ENCODE data around the gene TMEM154.

DNA sequence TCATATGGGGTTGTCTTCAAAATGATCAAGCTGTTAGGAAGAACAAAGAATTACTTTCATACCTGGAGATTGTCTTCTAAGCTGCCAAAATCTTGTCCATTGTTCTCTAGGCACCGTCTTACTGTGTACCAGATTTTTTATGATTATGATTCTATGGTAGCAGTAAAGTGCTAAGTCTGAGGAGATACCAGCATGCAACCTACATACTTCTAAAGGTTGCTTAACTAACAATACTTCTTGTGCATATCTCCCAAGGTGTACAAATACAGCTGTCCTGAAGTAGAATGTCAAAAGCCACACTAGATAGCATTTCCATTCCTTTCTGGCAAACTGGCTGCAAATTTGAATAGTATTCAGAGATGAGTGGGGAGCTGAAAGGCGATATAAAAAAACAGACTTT lies 81.3 kb downstream of the TMEM154 start:
- TF ChIP-seq, protein P1, sequence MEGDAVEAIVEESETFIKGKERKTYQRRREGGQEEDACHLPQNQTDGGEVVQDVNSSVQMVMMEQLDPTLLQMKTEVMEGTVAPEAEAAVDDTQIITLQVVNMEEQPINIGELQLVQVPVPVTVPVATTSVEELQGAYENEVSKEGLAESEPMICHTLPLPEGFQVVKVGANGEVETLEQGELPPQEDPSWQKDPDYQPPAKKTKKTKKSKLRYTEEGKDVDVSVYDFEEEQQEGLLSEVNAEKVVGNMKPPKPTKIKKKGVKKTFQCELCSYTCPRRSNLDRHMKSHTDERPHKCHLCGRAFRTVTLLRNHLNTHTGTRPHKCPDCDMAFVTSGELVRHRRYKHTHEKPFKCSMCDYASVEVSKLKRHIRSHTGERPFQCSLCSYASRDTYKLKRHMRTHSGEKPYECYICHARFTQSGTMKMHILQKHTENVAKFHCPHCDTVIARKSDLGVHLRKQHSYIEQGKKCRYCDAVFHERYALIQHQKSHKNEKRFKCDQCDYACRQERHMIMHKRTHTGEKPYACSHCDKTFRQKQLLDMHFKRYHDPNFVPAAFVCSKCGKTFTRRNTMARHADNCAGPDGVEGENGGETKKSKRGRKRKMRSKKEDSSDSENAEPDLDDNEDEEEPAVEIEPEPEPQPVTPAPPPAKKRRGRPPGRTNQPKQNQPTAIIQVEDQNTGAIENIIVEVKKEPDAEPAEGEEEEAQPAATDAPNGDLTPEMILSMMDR (IDR thresholded peaks at IDR 0.05; ENCODE audit: low read length) = no peak
- TF ChIP-seq EZH2 (IDR thresholded peaks at IDR 0.05; ENCODE audit: borderline replicate concordance, low read length) = no peak

All from OCI-LY1 (cell line).